T-helper 2 cell treated with Interferon-gamma antibody and Interleukin-4, amounts not matched to agents 5 μg/mL and 100 μg/mL, for 36 hours (primary cell): ENCODE results near the gene LGALS4.
"Not testable (repeated sequence)": the region's sequence is repeated elsewhere in the genome, so short reads cannot be mapped to it uniquely, and the experiment has no call there.

Experiments
- DNase-seq: peaks from one replicate; pipeline ENCODE4 v3.0.0; 2021; ENCODE audit warnings: low spot score
- H3K27ac Mint-ChIP-seq: one replicate; pipeline ENCODE4 v1.8.0; 2021; ENCODE audit warnings: mild to moderate bottlenecking, mixed read lengths
- H3K27me3 Mint-ChIP-seq: one replicate; pipeline ENCODE4 v1.8.0; 2021; ENCODE audit warnings: low read depth, mixed read lengths
- H3K36me3 Mint-ChIP-seq: one replicate; pipeline ENCODE4 v1.8.0; 2021; ENCODE audit warnings: low read depth, mixed read lengths
- H3K4me1 Mint-ChIP-seq: one replicate; pipeline ENCODE4 v1.8.0; 2021; ENCODE audit warnings: low read depth, mixed read lengths
- H3K4me3 Mint-ChIP-seq: one replicate; pipeline ENCODE4 v1.8.0; 2022; ENCODE audit warnings: mild to moderate bottlenecking, moderate library complexity, mixed read lengths
- H3K9me3 Mint-ChIP-seq: one replicate; pipeline ENCODE4 v1.8.0; 2021; ENCODE audit warnings: mixed read lengths

LGALS4 gene

DNA sequence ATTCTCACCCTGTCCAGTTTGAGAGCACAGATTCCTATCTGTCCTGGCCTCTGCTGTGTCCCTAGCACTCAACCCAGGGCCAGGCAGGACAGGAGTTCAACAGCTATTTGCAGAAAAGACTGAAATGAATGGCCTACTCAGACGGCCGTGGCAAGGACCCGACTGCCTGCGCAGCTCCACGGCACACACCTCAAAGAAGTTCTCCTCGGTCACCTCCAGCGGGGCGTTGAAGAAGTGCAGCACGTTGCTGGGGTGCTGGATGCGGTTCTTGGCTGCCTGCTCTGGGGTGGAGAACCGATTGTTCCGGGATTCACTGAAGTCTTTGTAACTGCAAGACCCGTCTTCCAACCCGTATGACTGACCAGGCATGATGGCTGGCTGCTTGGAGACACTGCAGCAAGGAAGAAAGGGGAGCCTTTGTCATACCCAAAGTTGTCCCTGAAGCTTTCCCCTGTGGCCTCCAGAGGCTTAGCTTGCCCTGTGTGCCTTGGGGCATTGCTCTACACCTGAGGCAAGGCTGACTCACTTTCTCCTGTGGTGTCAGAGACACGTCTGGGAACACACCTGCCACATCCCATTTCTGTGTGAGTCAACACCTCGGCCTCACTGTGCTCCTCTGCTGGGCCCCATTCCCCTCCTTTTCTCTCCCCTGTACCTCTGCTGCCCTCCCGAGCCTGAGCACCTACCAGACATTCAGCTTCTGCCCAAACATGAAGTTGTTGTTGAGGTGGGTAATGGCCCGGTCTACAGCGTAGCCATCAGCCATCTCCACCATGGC, 25.7 kb upstream of the LGALS4 start:
- Mint-ChIP-seq H3K27ac (peak overlapping the region; percentile 68), H3K4me3 (no peak overlapping the region), H3K4me1 (peaks cover 38% of the 10 kb centered on the region), H3K9me3 (no peaks in the 10 kb centered on the region), H3K36me3 (peaks cover 78% of the 10 kb centered on the region), H3K27me3 (no peaks in the 10 kb centered on the region)
- DNase-seq = peak; percentile 35

DNA sequence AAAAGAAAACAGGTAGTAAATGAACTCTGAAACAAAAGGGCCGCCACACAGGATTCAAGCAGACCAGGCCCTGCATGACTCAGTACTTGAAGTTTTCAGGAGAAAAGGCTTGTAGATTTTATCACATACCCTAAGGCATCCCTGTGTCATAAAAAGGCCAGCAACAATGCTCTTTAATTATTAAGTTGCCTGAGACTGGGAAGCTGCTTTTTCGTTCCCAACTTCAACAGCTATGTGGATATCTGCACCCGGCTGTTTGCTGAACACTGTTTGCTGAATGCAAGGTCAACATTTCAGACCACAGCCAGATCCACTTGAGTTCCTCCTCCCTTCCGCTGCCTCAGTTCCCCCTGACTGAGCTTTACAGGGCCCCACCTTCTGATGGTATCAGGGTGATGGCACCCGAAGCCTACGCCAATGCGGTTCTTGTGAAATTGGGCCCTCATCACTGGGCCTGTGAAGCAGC, 24.9 kb upstream of the LGALS4 start:
- Mint-ChIP-seq H3K27ac (no peak overlapping the region), H3K4me1 (peaks cover 32% of the 10 kb centered on the region), H3K36me3 (peaks cover 71% of the 10 kb centered on the region), H3K27me3 (no peaks in the 10 kb centered on the region), H3K4me3 (no peak overlapping the region), H3K9me3 (no peaks in the 10 kb centered on the region)
- no peak for DNase-seq

DNA sequence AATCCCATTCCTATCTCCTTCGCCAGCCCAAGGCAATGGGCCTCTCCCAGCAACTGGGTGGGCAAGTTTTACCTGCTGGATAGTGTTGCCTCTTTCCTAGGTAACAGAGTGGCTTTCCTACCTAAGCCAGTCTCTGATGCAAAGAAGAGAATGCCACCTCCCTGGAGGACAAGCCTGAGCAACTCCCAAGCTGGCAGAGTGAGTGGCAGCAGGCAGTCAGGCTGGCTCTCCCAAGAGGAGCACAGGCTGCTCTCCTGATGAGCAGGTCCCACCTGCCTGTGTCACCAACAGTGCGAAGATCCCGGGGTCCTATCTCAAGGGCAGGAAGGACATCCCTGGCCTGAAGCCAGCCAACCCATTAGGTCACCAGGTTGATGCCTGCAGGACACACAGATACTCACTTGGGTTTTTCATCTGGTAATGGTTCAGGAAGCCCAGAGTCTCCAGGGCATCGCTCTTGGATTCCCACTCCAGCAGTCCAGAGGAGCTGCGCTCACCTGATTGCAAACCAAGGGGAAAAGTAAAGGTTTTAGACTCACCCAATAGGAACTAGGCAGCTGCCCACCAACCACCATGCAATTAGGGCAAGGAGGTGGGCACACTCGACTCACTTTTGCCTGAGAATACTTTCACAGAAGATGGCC, 24.4 kb upstream of the LGALS4 start:
- H3K36me3 Mint-ChIP-seq = peaks cover 65% of the 10 kb centered on the region
- DNase-seq = no peak
- H3K27ac Mint-ChIP-seq = no peak overlapping the region
- H3K4me3 Mint-ChIP-seq = no peak overlapping the region
- peaks cover 29% of the 10 kb centered on the region for H3K4me1 Mint-ChIP-seq
- H3K27me3 Mint-ChIP-seq = no peaks in the 10 kb centered on the region
- no peaks in the 10 kb centered on the region for H3K9me3 Mint-ChIP-seq

DNA sequence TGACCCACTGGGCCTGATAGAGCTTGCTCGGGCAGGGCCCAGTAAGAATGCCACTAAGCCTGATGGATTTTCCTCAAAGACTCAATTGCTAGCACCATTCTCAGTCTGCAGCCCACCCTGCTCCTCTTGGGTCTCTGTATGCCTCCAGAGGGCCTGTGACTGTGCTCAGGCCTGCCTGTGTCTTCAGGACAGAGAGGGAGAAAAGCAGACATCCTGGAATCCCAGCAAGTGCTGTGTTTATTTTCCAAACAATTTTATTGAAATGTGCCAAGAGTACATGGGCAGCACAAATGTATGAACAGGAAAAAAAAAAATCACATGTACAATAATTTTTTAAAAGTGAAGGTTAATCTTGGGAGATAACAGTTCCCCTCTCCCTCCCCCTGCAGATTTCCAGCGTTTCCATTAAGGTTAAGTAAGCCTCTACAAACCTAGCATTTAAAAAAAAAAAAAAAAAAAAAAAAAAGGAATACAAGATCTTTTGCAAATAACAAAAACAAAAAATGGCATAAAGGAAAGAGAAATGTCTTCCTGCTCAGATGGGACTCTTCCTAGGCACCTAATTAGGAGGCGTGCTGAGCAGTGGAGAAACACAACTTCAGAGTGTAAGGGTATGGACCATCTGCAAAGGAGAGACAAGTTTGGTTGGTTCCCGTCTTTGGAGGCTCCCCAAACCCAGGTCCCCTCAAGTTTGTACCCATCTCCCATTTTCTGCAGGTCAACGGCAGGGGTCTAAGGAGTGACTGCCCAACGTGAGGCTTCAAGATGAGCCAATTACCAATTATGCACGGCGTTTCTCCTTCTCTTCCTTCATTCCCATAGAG, 23.6 kb upstream of the LGALS4 start:
- DNase-seq = no peak
- Mint-ChIP-seq H3K4me3 (no peak overlapping the region), H3K27me3 (no peaks in the 10 kb centered on the region), H3K9me3 (no peaks in the 10 kb centered on the region), H3K36me3 (peaks cover 60% of the 10 kb centered on the region), H3K27ac (peak overlapping the region; percentile 15), H3K4me1 (peaks cover 25% of the 10 kb centered on the region)

DNA sequence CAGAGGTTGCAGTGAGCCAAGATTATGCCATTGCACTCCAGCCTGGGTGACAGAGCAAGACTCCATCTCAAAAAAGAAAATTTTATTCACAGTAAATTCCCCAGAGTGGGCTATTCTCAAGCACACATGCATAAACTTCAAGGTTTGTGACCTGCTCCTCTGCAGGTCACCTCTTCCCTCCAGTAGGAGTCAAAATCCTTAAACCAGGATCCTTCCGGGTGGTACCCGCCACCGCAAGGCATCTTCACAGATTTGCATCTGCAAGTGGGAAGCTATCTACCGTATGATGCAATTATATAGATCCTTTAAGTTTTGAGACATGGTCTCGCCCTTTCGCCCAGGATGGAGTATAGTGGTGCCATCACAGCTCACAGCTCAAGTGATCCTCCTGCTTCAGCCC, 21.8 kb upstream of the LGALS4 start:
- no peak overlapping the region for H3K27ac Mint-ChIP-seq
- no peaks in the 10 kb centered on the region for H3K9me3 Mint-ChIP-seq

DNA sequence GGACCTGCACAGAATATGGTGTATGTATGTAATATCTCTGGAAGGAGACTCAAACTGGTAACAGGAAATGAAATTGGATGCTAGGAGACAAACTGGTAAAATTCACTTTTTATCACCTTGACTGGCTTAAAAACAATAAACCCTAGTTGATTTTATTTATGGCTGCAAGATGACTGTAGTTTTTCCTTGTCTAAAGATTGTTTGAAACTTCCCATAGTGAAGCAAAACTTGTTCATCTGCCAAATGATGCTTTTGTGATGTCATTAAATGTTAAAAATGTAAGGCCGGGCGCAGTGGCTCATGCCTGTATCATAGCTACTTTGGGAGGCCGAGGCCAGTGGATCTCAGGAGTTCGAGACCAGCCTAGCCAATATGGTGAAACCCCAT, 21.4 kb upstream of the LGALS4 start:
- peaks cover 53% of the 10 kb centered on the region for H3K36me3 Mint-ChIP-seq
- no peaks in the 10 kb centered on the region for H3K27me3 Mint-ChIP-seq
- H3K27ac Mint-ChIP-seq = no peak overlapping the region
- H3K4me3 Mint-ChIP-seq = no peak overlapping the region
- peaks cover 17% of the 10 kb centered on the region for H3K4me1 Mint-ChIP-seq
- no peaks in the 10 kb centered on the region for H3K9me3 Mint-ChIP-seq
- DNase-seq = no peak

More for the DNA sequence above, 21.8 kb upstream of the LGALS4 start:
- DNase-seq = no peak
- peaks cover 17% of the 10 kb centered on the region for H3K4me1 Mint-ChIP-seq
- peaks cover 56% of the 10 kb centered on the region for H3K36me3 Mint-ChIP-seq
- no peaks in the 10 kb centered on the region for H3K27me3 Mint-ChIP-seq
- H3K4me3 Mint-ChIP-seq = no peak overlapping the region

DNA sequence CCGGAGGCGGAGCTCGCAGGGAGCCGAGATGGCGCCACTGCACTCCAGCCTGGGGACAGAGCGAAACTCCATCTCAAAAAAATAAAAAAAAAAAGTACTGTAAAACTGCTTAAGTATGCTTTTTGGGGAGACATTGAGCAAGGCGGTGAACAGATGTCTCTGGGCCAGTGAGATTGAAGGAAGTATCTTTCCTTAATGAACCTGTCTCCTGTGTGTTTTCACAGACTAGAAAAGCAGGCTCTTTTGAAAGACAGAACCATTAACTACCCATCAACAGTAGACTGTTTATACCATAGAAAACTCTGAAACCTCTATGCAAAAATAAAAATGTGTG, 20.3 kb upstream of the LGALS4 start:
- peaks cover 46% of the 10 kb centered on the region for H3K36me3 Mint-ChIP-seq
- no peaks in the 10 kb centered on the region for H3K27me3 Mint-ChIP-seq
- no peaks in the 10 kb centered on the region for H3K9me3 Mint-ChIP-seq
- peaks cover 14% of the 10 kb centered on the region for H3K4me1 Mint-ChIP-seq
- no peak for DNase-seq
- H3K4me3 Mint-ChIP-seq = no peak overlapping the region
- H3K27ac Mint-ChIP-seq = no peak overlapping the region

DNA sequence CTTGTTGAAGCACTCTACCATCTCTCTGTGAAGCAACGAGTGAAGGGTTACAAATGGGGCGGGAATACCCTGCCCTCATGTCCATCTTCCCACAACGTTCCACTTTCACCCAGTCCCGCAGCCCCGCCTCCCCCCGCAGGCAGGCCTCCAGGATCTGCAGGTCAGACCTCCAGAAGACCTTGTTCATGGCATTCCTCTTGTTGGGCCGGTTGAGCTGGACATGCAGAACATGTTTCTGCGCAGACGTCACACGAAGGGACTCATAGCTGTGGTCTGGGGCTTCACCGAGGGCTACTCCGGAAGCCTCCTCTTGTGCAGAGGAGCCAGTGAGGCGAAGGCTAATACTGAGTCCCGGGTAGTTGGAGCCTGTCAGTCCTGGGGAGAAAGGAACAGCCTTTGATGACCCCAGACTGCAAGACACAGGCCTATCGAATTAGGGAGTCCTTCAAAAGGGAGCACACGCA, 18.4 kb upstream of the LGALS4 start:
- Mint-ChIP-seq H3K27ac (peak overlapping the region; percentile 87), H3K4me1 (peaks cover 22% of the 10 kb centered on the region), H3K36me3 (peaks cover 45% of the 10 kb centered on the region), H3K27me3 (no peaks in the 10 kb centered on the region), H3K4me3 (peak overlapping the region; percentile 89), H3K9me3 (no peaks in the 10 kb centered on the region)
- DNase-seq = peak; percentile 56

DNA sequence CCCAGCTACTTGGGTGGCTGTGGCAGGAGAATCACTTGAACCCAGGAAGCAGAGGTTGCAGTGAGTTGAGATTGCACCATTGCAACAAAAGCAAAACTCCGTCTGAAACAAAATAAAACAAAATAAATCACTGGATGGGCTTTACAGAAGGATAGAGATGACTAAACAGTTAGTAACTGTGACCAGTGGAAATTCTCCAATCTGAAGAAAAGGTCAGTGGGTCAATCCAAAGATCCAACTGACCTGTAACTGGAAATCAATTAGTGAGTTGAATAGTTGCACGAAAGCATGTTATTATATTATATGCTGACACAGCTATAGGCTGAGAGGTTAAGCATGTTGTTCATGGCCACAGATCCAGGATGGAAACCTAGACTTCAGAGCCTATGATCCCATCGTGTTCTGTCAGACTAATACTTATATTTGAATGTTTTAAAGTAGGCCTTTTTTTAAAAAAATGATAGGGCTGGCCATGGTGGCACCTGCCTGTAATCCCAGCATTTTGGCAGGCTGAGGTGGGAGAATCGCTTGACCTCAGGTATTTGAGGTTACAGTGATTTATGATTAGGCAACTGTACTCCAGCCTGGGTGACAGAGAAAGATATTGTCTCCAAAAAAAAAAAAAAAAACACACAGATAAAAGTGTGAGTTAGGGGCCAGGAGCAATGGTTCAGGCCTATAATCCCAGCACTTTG, 17.4 kb upstream of the LGALS4 start:
- H3K27me3 Mint-ChIP-seq = no peaks in the 10 kb centered on the region
- H3K27ac Mint-ChIP-seq = no peak overlapping the region
- H3K9me3 Mint-ChIP-seq = no peaks in the 10 kb centered on the region
- H3K4me1 Mint-ChIP-seq = peaks cover 22% of the 10 kb centered on the region
- DNase-seq = no peak
- peaks cover 40% of the 10 kb centered on the region for H3K36me3 Mint-ChIP-seq
- H3K4me3 Mint-ChIP-seq = peak overlapping the region; percentile 89

DNA sequence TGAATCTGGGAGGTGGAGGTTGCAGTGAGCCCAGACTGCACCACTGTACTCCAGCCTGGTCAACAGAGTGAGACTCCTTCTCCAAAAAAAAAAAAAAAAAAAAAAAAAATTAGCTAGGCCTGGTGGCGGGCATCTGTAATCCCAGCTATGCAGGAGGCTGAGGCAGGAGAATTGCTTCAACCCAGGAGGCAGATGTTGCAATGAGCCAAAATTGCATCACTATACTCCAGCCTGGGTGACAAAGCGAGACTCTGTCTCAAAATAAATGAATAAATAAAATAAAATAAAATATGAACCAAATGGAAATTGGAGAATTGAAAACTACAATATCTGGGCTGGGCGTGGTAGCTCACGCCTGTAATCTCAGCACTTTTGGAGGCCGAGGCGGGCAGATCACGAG, 16.5 kb upstream of the LGALS4 start:
- not testable (repeated sequence) for DNase-seq, H3K27ac Mint-ChIP-seq, H3K27me3 Mint-ChIP-seq, H3K4me3 Mint-ChIP-seq, H3K9me3 Mint-ChIP-seq
- Mint-ChIP-seq H3K36me3 (peaks cover 46% of the 10 kb centered on the region), H3K4me1 (peaks cover 24% of the 10 kb centered on the region)

DNA sequence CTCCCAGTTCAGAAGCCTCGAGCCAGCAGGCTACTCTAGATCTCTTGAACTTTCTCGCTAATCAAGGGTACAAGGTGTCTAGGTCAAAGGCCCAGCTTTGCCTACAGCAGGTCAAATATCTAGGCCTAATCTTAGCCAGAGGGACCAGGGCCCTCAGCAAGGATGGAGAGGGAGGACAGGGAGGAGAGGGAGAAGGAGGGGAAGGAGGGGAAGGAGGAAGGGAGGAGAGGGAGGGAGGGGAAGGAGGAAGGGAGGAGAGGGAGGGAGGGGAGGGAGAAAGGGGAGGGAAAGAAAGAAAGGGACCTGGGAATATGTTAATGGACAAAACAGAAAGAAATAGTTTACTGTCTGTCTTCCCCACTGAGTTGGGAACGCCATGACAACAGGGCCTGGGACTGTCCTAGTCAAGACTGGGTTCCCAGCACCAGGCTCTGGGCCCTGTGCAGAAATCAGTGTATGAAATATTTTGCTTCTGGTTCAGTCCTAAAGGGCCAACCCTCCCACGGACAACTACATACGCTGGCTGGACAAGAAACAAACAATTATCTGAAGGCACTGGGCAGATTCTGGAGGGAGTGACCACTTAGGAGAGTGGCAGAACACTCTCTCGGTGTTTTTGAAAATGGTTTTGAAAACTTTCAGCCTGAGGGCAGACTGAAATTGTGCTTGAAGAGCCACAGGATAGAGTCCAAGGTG, 14.3 kb upstream of the LGALS4 start:
- DNase-seq = no peak
- Mint-ChIP-seq H3K4me1 (peaks cover 24% of the 10 kb centered on the region), H3K27ac (peak overlapping the region; percentile 60), H3K36me3 (peaks cover 65% of the 10 kb centered on the region), H3K4me3 (no peak overlapping the region), H3K27me3 (no peaks in the 10 kb centered on the region), H3K9me3 (no peaks in the 10 kb centered on the region)

DNA sequence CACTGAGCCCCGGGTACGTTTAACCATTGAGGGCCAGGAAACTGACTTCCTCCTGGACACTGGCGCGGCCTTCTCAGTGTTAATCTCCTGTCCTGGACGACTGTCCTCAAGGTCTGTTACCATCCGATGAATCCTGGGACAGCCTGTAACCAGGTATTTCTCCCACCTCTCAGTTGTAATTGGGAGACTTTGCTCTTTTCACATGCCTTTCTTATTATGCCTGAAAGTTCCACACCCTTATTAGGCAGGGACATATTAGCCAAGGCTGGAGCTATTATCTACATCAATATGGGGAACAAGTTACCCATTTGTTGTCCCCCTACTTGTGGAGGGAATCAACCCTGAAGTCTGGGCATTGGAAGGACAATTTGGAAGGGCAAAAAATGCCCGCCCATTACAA, 13.2 kb upstream of the LGALS4 start:
- not testable (repeated sequence) for H3K27me3 Mint-ChIP-seq, H3K4me3 Mint-ChIP-seq, H3K27ac Mint-ChIP-seq, DNase-seq, H3K9me3 Mint-ChIP-seq
- peaks cover 21% of the 10 kb centered on the region for H3K4me1 Mint-ChIP-seq
- peaks cover 64% of the 10 kb centered on the region for H3K36me3 Mint-ChIP-seq

DNA sequence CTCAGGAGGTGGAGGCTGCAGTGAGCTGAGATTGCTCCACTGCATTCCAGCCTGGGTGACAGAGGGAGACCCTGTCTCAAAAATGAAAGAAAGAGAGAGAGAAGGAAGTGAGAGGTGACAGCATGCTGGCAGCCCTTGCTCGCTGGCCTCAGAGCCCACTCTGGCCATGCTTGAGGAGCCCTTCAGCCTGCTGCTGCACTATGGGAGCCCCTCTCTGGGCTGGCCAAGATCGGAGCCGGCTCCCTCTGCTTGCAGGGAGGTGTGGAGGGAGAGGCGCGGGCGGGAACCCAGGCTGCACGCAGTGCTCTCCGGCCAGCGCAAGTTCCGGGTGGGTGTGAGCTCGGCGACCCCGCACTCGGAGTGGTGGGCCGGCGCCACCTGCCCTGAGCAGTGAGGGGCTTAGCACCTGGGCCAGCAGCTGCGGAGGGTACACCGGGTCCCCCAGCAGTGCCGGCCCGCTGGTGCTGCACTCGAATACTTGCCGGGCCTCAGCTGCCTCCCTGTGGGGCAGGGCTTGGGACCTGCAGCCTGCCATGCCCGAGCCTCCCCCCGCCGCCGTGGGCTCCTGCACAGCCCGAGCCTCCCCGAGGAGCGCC, 8.6 kb upstream of the LGALS4 start:
- not testable (repeated sequence) for H3K27ac Mint-ChIP-seq, H3K27me3 Mint-ChIP-seq, H3K9me3 Mint-ChIP-seq, H3K4me3 Mint-ChIP-seq, DNase-seq, H3K4me1 Mint-ChIP-seq
- H3K36me3 Mint-ChIP-seq = peaks cover 58% of the 10 kb centered on the region
